Nephron (organoid): ENCODE measurements around the gene CLDN19.

Experiments used
- H3K27ac Mint-ChIP-seq, 3 experiments: 2 replicates each; pipeline ENCODE4 v1.8.0; 2020; ENCODE audit warnings: mixed read lengths in 3 of 3, mild to moderate bottlenecking in 2 of 3, moderate library complexity in 1 of 3
- H3K27me3 Mint-ChIP-seq: 2 replicates; pipeline ENCODE4 v1.8.0; 2021; ENCODE audit warnings: low read depth, mild to moderate bottlenecking, moderate library complexity, mixed read lengths
- H3K36me3 Mint-ChIP-seq: 2 replicates; pipeline ENCODE4 v1.8.0; 2020; ENCODE audit warnings: low read depth, mixed read lengths
- H3K4me1 Mint-ChIP-seq: 2 replicates; pipeline ENCODE4 v1.8.0; 2020; ENCODE audit warnings: mixed read lengths
- H3K4me3 Mint-ChIP-seq, 3 experiments: 2 replicates each; pipeline ENCODE4 v1.8.0; 2020; ENCODE audit warnings: mild to moderate bottlenecking in 3 of 3, mixed read lengths in 3 of 3, moderate library complexity in 2 of 3
- H3K9me3 Mint-ChIP-seq: 2 replicates; pipeline ENCODE4 v1.8.0; 2020; ENCODE audit warnings: mixed read lengths
- TF ChIP-seq, protein P1 (sequence below), 3 experiments: fragments of 200-600 bp; sonication (generic); IDR thresholded peaks; one replicate each; pipeline ENCODE4 v1.5.0; 2021; ENCODE audit warnings: antibody characterized with exemption in 3 of 3; ENCODE audit not compliant: unreplicated experiment in 3 of 3

CLDN19 gene

DNA sequence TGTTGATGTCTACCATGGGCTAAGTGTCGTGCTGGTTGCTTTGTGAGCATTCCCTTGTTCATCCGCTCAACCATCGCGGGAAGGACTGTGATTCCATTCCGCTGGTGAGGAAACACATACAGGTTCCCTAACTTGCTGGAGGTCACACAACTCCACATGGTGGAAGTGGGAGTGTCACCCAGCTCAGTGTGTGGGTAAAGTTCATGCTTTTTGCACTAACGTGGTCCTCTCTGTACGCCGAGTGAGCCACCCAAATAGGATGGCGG lies 4.0 kb upstream of the CLDN19 start:
- Mint-ChIP-seq H3K9me3 (no peaks in the 10 kb centered on the region), H3K36me3 (peaks cover 32% of the 10 kb centered on the region), H3K27me3 (peaks cover 2% of the 10 kb centered on the region), H3K27ac (peak overlapping the region; percentile 96 to 99 (median 98)), H3K4me1 (peaks cover 47% of the 10 kb centered on the region), H3K4me3 (no peak overlapping the region)
- TF ChIP-seq, protein P1, sequence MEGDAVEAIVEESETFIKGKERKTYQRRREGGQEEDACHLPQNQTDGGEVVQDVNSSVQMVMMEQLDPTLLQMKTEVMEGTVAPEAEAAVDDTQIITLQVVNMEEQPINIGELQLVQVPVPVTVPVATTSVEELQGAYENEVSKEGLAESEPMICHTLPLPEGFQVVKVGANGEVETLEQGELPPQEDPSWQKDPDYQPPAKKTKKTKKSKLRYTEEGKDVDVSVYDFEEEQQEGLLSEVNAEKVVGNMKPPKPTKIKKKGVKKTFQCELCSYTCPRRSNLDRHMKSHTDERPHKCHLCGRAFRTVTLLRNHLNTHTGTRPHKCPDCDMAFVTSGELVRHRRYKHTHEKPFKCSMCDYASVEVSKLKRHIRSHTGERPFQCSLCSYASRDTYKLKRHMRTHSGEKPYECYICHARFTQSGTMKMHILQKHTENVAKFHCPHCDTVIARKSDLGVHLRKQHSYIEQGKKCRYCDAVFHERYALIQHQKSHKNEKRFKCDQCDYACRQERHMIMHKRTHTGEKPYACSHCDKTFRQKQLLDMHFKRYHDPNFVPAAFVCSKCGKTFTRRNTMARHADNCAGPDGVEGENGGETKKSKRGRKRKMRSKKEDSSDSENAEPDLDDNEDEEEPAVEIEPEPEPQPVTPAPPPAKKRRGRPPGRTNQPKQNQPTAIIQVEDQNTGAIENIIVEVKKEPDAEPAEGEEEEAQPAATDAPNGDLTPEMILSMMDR (IDR thresholded peaks at IDR 0.05; ENCODE audit: unreplicated experiment in 3 of 3): no peak

DNA sequence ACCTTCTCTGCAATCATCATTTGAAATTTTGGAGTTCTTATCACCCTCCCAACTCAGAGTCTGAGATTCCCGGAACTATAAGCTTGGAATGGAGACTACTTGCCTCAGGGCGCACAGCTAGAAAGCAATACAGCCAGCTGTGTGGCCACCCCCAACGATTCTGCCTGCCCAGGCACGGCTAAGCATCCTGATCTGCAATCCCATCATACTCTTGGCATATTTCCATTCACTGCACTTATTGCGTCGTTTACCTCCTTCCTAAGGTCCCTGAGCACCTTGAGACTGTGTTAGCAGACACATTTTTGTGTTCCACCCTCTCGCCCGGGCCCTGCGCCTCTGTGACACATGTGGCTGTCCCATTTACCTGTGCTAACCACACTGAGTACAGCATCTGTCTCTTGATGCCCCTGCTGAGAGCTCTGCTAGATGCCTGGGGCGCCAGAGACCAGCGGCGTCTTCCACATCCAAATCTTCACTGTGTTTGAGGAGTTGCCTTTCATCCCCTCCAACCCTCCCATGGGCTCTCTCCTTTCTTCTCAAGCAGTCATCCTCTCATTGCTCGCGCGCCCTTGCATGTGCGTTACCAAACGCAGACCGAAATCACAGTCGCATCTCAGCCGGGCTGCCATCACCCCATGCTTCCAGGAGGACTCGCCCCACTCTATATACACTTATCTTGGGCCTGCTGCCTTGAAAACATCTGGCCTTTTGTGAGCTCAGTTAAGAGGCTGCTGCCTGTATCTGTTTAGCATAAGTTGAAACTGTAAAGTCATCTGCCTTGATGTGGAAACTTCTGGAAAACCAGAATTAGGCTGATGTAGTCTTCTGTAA lies 3.5 kb upstream of the CLDN19 start:
- Mint-ChIP-seq H3K4me3 (no peak overlapping the region), H3K27ac (peak overlapping the region; percentile 96 to 99 (median 98)), H3K9me3 (no peaks in the 10 kb centered on the region), H3K27me3 (no peaks in the 10 kb centered on the region), H3K4me1 (peaks cover 47% of the 10 kb centered on the region), H3K36me3 (peaks cover 26% of the 10 kb centered on the region)
- TF ChIP-seq, protein P1 (IDR thresholded peaks at IDR 0.05; ENCODE audit: unreplicated experiment in 3 of 3): no peak

GRCh38 chr1:42742617-42743316 lies 2.7 kb upstream of the CLDN19 start:
- Mint-ChIP-seq H3K9me3 (no peaks in the 10 kb centered on the region), H3K36me3 (peaks cover 19% of the 10 kb centered on the region), H3K27me3 (no peaks in the 10 kb centered on the region), H3K27ac (peak overlapping the region; percentile 96 to 99 (median 98)), H3K4me3 (peak overlapping the region; percentile 9 to 30 (median 26)), H3K4me1 (peaks cover 47% of the 10 kb centered on the region)
- TF ChIP-seq, protein P1 (IDR thresholded peaks at IDR 0.05; ENCODE audit: unreplicated experiment in 3 of 3): no peak

- Mint-ChIP-seq H3K9me3 (no peaks in the 10 kb centered on the region), H3K27ac (peak overlapping the region; percentile 96 to 99 (median 98)), H3K4me1 (peaks cover 47% of the 10 kb centered on the region), H3K27me3 (no peaks in the 10 kb centered on the region), H3K4me3 (peak overlapping the region in 2 of 3 experiments; percentile 26 to 30), H3K36me3 (peaks cover 14% of the 10 kb centered on the region)
- TF ChIP-seq, protein P1 (IDR thresholded peaks at IDR 0.05; ENCODE audit: unreplicated experiment in 3 of 3): no peak
These were observed 2.1 kb upstream of the CLDN19 start for GRCh38 chr1:42742141-42742540.

DNA sequence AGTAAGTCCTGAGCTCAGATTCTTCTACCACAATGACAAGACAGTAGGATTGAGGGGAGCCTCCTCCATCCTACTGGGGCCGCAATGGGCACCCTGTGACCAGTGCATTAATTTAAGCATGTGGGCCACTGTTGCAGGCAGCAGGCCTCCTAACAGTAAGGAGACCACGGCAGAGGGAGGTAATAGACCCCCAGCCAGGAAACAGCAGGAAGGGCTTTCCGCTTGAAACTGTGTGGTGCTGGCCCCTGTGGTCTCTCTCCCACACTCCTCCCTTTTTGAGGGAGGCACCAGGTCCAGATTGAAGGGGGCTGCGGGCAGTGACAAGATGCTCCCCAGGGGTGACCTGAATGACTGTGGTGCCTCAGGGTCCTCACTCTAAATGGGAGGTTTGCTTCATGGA lies 1.7 kb upstream of the CLDN19 start:
- peaks cover 47% of the 10 kb centered on the region for H3K4me1 Mint-ChIP-seq
- no peaks in the 10 kb centered on the region for H3K27me3 Mint-ChIP-seq
- no peaks in the 10 kb centered on the region for H3K9me3 Mint-ChIP-seq
- TF ChIP-seq, protein P1 (IDR thresholded peaks at IDR 0.05; ENCODE audit: unreplicated experiment in 3 of 3): no peak
- H3K4me3 Mint-ChIP-seq: no peak overlapping the region
- H3K36me3 Mint-ChIP-seq: peaks cover 10% of the 10 kb centered on the region
- peak overlapping the region; percentile 96 to 99 (median 98) for H3K27ac Mint-ChIP-seq
